ENCODE measurements around the gene VWC2L.

Gene VWC2L

DNA sequence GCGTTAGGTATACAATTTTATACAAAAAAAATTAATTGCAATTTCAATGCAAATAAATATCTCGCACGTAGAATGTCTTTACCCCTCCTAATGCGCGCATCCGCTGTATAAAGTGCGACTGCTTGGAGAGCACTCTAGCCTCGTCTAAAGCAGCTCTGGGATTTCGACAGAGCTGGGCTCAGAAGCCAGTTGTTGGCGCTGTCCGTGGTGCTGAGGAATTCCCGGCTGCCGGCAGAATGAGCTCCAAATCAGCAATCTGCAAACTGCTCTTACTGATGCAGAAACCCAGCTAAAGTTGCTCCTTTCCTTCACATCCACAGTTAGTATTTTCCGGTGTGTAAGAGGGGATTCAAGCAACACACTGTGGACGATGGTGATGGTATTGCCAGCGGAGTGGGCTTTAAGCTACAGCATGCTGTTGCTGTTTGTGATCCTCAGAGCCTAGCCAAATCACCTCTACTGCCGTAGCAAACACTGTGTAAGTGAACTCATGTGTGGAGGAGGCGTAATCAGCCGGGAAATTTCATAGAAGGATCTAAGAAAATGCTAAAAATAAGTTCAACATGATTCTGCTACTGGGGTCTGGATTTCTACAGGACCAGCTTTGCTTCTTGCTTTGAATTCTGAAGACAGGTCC lies at the start of gene VWC2L:
TSS of gene VWC2L (plus strand) at position 137 of the 637 bp plus-strand sequence. CDS start 3,140 bp downstream, outside the sequence.
- DNase-seq = peak; percentile 6

DNA sequence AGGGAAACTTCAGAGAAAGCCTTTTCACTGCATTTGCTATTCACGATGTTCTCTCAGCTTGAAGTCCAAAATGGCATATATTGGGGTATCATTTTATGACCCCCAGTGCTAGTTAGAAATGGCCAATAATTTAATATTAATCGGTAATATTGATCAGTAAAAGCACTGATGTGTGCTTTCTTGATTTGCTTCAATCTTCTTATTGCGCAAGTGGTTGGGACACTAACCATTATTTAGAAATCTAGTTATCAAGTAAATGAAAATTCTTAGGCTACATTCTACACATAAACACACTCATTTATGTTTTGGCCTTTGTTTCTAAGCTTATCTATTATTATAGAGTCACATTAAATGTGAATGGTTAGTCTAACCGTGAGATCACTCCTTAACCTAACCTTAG lies 49.7 kb upstream of the VWC2L start:
- DNase-seq = no peak

DNA sequence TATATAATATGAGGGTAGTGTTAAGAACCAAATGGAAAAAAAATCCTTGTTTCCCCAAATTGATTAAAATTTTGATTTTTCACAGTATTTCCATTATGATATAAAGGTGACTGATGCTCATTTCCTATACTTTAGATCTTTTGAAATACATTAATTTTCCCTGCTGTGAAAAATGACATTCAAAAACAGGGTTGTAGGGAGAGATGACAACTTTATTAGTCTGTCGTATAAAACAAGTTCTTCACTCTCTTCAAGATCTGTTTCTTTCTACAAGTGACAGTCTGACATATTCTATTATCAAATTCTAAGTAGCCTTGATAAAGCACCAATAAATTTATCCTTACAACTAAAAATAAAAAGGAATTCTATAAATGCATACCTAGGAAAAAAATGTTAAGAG lies 45.3 kb upstream of the VWC2L start:
- no peak for DNase-seq

GRCh38 chr2:214367171-214367570 lies 43.7 kb upstream of the VWC2L start:
- DNase-seq = no peak

DNA sequence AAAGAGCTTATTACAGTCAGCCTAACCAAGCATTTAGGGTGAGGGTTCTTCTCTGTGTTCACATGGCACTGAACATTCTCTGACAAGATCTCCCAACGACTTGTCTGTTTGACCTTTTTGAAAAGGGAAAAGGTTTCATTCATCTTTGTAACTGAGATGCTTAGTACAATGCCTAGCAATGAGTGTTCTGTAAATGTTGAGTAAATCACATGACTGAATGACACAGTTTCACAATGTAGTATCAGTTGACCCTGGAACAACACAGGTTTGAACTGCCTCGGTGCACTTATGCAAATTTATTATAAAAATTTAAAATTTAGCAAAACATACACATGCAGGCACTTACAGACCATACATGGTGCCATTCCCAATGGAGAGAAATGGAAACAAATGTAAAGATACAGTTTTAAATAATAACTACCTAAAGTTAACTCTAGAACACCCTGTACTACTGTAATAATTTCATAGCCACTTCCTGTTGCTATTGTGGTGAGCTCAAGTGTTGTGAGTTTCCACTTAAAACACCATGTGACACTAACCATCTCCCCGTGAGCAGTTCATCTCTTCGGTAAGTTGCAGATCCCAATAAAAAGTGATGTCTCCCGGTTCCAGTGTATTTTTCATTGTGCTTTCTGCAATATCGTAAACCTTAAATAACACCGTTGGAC lies 34.1 kb upstream of the VWC2L start:
- DNase-seq = no peak

DNA sequence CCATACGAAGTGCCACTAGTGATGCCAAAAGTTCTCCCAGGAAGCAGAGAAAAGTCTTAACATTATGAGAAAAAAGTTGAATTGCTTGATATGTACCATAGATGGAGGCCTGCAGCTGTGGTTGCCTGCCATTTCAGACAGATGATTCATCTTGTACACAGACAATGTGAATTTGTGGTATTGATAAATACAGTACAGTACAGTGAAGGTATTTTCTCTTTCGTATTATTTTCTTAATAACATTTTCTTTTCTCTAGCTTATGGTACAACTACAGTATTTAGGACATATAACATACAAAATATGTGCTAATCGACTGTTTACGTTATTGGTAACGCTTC lies 33.6 kb upstream of the VWC2L start:
- DNase-seq = no peak

GRCh38 chr2:214378455-214379103 lies 32.3 kb upstream of the VWC2L start:
- no peak for DNase-seq

DNA sequence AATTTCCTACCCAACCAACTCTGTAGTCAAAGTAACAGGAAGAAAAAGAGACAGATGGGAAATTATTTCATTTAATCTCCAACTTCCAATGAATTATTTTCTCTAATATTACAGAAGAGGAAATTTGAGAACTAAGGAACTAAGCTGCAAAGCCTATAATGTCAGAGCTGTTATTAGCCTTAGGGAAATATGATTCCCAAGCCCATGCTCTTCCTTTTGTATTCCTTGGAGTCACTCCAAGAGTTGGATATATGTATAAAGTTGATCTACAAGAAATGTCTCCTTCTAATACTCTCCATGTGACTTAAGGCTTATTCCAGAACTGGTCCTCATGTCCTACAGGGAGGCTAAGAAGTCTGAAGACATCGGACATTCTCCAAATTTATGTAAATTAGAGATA lies 31.6 kb upstream of the VWC2L start:
- no peak for DNase-seq

GRCh38 chr2:214380681-214381080 lies 30.2 kb upstream of the VWC2L start:
- no peak for DNase-seq

GRCh38 chr2:214382229-214382628 lies 28.6 kb upstream of the VWC2L start:
- no peak for DNase-seq

DNA sequence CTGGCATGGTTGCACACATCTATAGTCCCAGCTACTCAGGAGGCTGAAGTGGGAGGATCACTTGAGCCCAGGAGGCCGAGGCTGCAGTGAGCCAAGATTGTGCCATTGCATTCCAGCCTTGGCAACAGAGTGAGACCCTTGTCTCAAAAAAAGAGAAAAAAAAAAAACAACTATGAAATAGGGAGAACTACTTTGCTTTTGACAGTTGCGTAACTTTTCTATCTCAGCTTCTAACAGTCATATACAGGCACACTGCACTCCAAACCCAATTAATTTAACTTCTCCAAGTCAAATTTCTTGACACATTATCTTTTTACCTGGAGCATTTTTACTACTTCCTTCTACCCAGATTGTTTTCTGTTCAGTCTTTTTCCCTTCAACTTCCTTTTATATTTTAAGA lies 24.1 kb upstream of the VWC2L start:
- DNase-seq = no peak

- no peak for DNase-seq
These were observed 21.5 kb upstream of the VWC2L start for GRCh38 chr2:214389334-214389733.

- no peak for DNase-seq
These were observed 17.1 kb upstream of the VWC2L start for GRCh38 chr2:214393796-214394195.

- no peak for DNase-seq
These were observed 15.8 kb upstream of the VWC2L start for GRCh38 chr2:214395040-214395439.

- DNase-seq = no peak
These were observed 9.3 kb upstream of the VWC2L start for GRCh38 chr2:214401580-214401979.

GRCh38 chr2:214410128-214410775 lies 602 bp upstream of the VWC2L start:
- DNase-seq = no peak

- no peak for DNase-seq
These were observed 1.8 kb downstream of the VWC2L start for GRCh38 chr2:214412679-214413078.

DNA sequence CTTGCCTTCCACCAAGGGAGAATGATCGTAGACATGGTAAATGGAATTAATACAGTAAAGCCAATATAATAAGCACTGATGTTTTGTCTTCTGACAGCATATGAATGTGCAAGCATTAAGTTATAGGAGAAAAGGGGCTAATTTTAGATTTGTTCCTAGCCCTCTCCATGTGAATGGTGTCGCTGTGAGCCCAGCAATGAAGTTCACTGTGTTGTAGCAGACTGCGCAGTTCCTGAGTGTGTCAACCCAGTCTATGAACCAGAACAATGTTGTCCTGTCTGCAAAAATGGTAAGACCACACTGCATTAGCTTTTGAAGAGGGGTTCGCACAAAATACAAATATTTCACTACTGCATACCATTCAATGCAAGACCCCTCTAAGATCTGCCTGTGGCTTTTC lies 25.6 kb downstream of the VWC2L start:
- no peak for DNase-seq

DNA sequence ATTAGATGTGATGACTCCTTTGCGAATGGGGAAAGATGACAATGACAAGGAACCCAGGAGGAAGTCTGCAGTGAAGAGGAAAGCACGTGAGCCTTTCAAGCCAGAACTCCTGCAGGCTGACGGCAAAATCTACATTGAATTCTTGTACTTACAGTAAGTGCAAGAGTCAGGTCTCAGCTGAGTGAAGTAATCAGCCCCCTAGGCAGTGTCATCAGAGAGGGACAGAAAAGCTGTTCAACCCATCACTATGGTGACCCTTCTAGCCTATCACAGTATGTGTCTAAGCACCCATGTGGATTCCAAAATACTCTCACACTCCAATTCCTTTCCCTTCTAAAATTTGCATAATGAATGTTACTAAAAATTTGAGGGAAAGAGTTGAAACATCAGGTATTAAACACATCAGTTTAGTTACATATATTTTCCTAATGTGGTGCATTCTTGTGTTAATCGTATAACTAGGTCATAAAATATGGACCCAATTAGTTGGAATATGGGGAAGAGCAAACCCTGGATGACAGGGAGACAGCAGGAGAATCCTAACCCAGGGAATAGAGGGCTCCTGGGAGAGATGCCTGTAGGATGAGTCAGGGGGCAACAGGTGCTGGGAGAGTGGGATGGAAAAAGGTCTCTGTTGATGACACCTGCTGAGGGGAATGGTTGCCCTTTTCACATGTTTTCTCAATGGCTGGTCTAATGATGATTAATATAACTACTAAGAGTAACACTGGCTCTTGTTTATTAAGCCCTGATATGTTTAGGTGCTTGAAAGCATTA lies 39.5 kb downstream of the VWC2L start:
- DNase-seq = no peak

GRCh38 chr2:214451516-214452275 lies 40.8 kb downstream of the VWC2L start:
- no peak for DNase-seq

DNA sequence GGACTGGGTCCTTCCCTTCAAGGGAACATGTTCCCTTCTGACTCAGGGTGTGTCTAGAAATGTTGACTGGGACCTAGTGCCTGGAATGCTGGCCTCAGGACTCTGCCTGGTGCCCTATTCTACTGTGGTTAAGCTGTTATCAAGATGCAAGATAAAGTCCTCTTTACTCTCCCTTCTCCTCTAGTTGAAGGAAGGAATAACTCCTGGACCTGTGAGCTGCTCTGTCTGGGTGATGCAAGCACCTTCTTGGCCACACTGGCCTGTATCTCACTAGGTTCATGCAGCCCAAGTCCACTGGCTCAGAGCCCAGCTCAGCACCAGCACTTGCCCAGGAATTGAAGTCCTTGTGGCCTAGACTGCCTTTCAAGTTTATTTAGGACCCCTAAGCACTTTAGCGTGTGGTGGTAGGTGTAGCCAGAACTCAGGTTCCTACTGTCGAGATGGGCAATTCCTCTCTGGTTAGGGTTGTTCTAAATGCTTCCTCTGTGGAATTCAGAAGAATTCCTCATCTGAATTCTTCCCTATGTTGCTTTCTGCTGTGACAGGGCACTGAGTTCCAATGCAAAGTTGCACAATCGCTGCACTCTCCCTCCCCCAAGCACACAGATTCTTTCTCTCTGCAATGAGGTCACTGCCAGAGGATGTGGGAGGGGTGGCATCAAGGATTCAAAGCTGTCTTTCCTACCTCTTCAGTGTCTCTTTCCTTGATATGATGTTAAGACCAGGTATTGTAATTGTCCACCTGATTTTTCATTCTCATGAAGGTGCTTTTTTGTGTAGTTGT lies 54.7 kb downstream of the VWC2L start:
- no peak for DNase-seq

DNA sequence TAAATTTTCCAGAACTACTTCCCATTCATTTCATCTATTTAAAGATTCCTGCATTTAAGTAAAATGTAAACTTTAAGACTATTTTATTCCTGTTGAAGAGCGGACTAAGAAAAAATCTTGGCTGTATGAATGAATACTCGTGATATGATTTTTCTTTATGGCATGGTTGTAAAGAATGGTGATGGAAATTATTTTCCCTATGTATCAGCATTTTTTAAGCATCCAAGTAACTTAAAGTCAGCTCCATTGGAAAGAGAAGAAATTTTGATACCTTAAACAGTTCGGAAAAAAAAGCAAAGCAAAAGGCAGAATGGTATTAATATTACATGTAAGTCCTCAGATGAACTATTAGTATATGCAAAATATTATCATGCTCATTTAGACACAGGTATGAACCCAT lies 58.9 kb downstream of the VWC2L start:
- no peak for DNase-seq
